Right lobe of liver (tissue), 4 donors: ENCODE results near the gene SCAPER.

Experiments used
- CTCF ChIP-seq, 4 donors: fragments of 200-600 bp in 3 of 4; fragments of 450-650 bp in 1 of 4; IDR thresholded peaks; one replicate each; pipeline versions ENCODE4 v1.5.1 to v1.8.0; 2016 to 2022; ENCODE audit warnings: antibody characterized with exemption in 4 of 4, mild to moderate bottlenecking in 2 of 4
- POLR2A ChIP-seq: fragments of 450-650 bp; IDR thresholded peaks from one replicate; pipeline ENCODE4 v1.6.1; 2017; ENCODE audit warnings: antibody characterized with exemption, mild to moderate bottlenecking
- donor health status: DM: no; HTN: no; CAD: no.
- donor health status: DM: no; HTN: no; CAD: no.
- donor health status: DM: no; HTN: yes; CAD: no.

DNA sequence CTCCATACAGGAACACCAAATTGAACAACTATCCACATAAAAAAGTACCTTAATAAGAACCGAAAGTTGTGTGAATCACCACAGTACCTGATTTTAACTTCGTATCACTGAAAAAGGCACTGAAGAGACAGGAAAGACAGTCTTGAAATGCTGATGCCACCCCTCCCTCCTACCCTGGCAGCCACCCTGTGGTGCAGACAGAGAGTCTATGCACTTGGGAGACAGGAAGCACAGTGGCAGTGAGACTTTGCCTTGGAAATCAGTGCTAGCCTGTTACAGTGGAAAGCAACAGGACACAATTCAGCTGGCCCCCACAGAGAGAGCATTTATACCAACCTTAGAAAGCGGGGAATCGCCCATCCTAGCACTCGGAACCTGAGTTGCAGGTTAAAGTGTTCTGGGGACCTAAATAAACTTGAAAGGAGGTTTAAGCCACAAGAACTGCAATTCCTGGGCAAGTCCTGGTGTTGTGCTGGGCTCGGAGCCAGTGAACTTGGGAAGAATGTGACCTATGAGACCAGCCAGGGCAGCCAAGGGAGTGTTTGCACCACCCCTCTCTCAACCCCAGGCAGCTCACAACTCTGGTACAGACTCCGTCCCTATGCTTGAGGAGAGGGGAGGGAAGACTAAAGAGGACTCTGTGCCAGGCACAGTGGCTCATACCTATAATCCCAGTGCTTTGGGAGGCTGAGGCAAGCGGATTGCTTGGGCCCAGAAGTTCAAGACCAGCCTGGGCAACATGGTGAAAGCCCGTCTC, 328.4 kb downstream of the SCAPER start:
- TF ChIP-seq CTCF (IDR thresholded peaks at IDR 0.05) (no peak), POLR2A (no peak)
